ENCODE measurements around the gene C1S. TPM values are rescaled to one million over a fixed set of nuclear protein-coding genes. Genes with fewer than 3 reads are reported as not detected.

C1S gene
- total RNA-seq, 3 donors from 2014 or later (not counting 1 experiment from before 2014, with no cell fraction given), result 1.6 to 1.9 (median 1.9) TPM

- peaks cover 3% of the 10 kb centered on the region for H3K36me3 ChIP-seq (ENCODE audit: control insufficient read depth, insufficient read depth, low read length)
- peaks cover 13% of the 10 kb centered on the region for H3K36me3 Mint-ChIP-seq
- H3K9me3 ChIP-seq (ENCODE audit: control insufficient read depth, insufficient read depth, low read length), result no peaks in the 10 kb centered on the region
- H3K4me3 Mint-ChIP-seq, result peak within 1 kb of the TSS; percentile 92
- intact Hi-C loops (cut with micrococcal nuclease), result loop anchor here (1.0 to 5.0 kb wide), 2 partner anchors 92 to 185 kb away; partner anchors contain the start of gene LPCAT3
- TF ChIP-seq CTCF (IDR thresholded peaks at IDR 0.05), result peak; percentile 93
- H3K27ac ChIP-seq (ENCODE audit: low read length), result peak within 1 kb of the TSS; percentile 72
- peaks cover 29% of the 10 kb centered on the region for H3K4me1 ChIP-seq (ENCODE audit: control insufficient read depth, insufficient read depth, low read length)
- peak; percentile 54 to 65 (median 63) for ATAC-seq
- H3K27me3 Mint-ChIP-seq (ENCODE audit: low read depth in 2 of 2), result no peaks in the 10 kb centered on the region
- H3K9me3 Mint-ChIP-seq, result peaks cover 2 to 5% of the 10 kb centered on the region in 2 donors
- peak within 1 kb of the TSS; percentile 65 for H3K4me3 ChIP-seq (ENCODE audit: low read length)
- 6% methylated on average over 16 of the region's 23 CpGs for WGBS (ENCODE audit: insufficient coverage)
- peak within 1 kb of the TSS; percentile 84 to 96 for H3K27ac Mint-ChIP-seq
- DNase-seq, result peak; percentile 80 to 81
- H3K27me3 ChIP-seq (ENCODE audit: control insufficient read depth, insufficient read depth, low read length), result no peaks in the 10 kb centered on the region
- peaks cover 40 to 46% of the 10 kb centered on the region in 2 donors for H3K4me1 Mint-ChIP-seq
Measured at GRCh38 chr12:7108796-7109571, 48.5 kb downstream of the C1S start, which contains the start of gene C1RL. Gene C1RL, minus strand, starts transcription at chr12:7109214. Its CDS starts 34 bp downstream, at chr12:7109180.

- intact Hi-C loops (cut with micrococcal nuclease), result loop anchor here (1.0 to 5.0 kb wide), 2 partner anchors 92 to 185 kb away; partner anchors contain the start of gene LPCAT3
- DNase-seq, result no peak
- no peak overlapping the region for H3K4me3 ChIP-seq (ENCODE audit: low read length)
- no peaks in the 10 kb centered on the region for H3K27me3 ChIP-seq (ENCODE audit: control insufficient read depth, insufficient read depth, low read length)
- H3K9me3 ChIP-seq (ENCODE audit: control insufficient read depth, insufficient read depth, low read length), result no peaks in the 10 kb centered on the region
- WGBS (ENCODE audit: insufficient coverage), result 80% methylated on average over 5 of the region's 5 CpGs
- H3K36me3 ChIP-seq (ENCODE audit: control insufficient read depth, insufficient read depth, low read length), result peaks cover 5% of the 10 kb centered on the region
- TF ChIP-seq CTCF (IDR thresholded peaks at IDR 0.05), result no peak
- ATAC-seq, result no peak
- H3K36me3 Mint-ChIP-seq, result peaks cover 13% of the 10 kb centered on the region
- no peaks in the 10 kb centered on the region for H3K27me3 Mint-ChIP-seq (ENCODE audit: low read depth in 2 of 2)
- peak overlapping the region; percentile 84 to 96 for H3K27ac Mint-ChIP-seq
- H3K9me3 Mint-ChIP-seq, result peaks cover 2 to 5% of the 10 kb centered on the region in 2 donors
- no peak overlapping the region for H3K27ac ChIP-seq (ENCODE audit: low read length)
- peaks cover 29% of the 10 kb centered on the region for H3K4me1 ChIP-seq (ENCODE audit: control insufficient read depth, insufficient read depth, low read length)
- peaks cover 39 to 44% of the 10 kb centered on the region in 2 donors for H3K4me1 Mint-ChIP-seq
- H3K4me3 Mint-ChIP-seq, result peak overlapping the region; percentile 92
Measured at GRCh38 chr12:7109572-7109920, 49.0 kb downstream of the C1S start.

- peaks cover 29% of the 10 kb centered on the region for H3K4me1 ChIP-seq (ENCODE audit: control insufficient read depth, insufficient read depth, low read length)
- H3K27me3 ChIP-seq (ENCODE audit: control insufficient read depth, insufficient read depth, low read length), result no peaks in the 10 kb centered on the region
- no peaks in the 10 kb centered on the region for H3K9me3 ChIP-seq (ENCODE audit: control insufficient read depth, insufficient read depth, low read length)
- intact Hi-C loops (cut with micrococcal nuclease), result no loop called here
- DNase-seq (no peak), ATAC-seq (no peak)
- Mint-ChIP-seq H3K4me1 (peaks cover 36 to 40% of the 10 kb centered on the region in 2 donors), H3K4me3 (no peak overlapping the region), H3K27ac (no peak overlapping the region), H3K9me3 (peaks cover 2 to 3% of the 10 kb centered on the region in 2 donors), H3K27me3 (ENCODE audit: low read depth in 2 of 2) (no peaks in the 10 kb centered on the region), H3K36me3 (peaks cover 9% of the 10 kb centered on the region)
- no peak for TF ChIP-seq CTCF (IDR thresholded peaks at IDR 0.05)
- peaks cover 13% of the 10 kb centered on the region for H3K36me3 ChIP-seq (ENCODE audit: control insufficient read depth, insufficient read depth, low read length)
- H3K27ac ChIP-seq (ENCODE audit: low read length), result no peak overlapping the region
- no peak overlapping the region for H3K4me3 ChIP-seq (ENCODE audit: low read length)
- 92% methylated on average over 5 of the region's 5 CpGs for WGBS (ENCODE audit: insufficient coverage)
Measured at GRCh38 chr12:7110661-7111060, 50.1 kb downstream of the C1S start.
